LNCAP (cell line): ENCODE measurements around the gene CYB561D1.

Experiments
- CTCF ChIP-seq: fragments of 450-650 bp; IDR thresholded peaks from 2 replicates; pipeline ENCODE4 v1.5.1; 2017; ENCODE audit warnings: mild to moderate bottlenecking

CYB561D1 gene

GRCh38 chr1:109477821-109478220 is 16.1 kb upstream of the CYB561D1 start:
- TF ChIP-seq CTCF = no peak

DNA sequence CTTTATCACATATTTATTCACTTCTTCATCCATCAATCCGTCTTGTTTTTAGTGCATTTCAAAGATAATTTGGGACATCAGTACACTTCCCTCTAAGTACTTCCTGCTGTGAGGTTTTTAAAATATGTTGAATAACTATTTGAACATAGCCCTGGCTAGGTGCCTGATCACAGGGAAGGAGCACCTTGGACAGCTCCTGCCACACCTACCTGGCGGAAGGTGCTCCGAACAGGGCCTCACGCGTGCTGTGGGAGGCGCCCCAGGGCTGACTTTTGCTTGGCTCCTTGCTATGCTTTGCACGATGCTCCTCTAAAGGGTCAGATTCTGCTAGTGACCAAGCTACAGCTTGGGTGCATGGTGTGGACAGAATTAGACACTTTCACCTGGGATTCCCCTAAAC is 15.1 kb upstream of the CYB561D1 start:
- TF ChIP-seq CTCF = peak; percentile 25; the same call in 1 of the 2 replicates

- TF ChIP-seq CTCF = no peak
These were observed 14.6 kb upstream of the CYB561D1 start for GRCh38 chr1:109479311-109479710.

DNA sequence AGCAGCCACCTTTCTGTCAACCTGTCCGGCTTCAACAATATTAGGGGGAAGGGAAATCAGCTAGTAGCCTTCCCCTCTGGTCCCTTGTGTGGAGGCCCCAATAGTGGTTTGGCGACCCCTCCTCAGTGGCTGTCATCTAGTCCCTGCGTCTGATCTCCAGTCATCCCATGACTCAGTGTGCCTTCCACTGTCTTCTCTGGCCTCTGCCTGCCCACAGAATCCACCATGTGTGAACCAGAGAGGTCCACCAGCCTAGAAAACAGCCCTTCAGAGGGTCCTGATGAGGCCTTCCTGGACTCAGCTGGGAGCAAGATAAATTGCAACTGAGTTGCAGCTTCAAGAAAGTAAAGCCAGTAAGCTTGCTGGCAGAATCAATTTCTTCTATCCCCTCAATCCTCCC is 14.0 kb upstream of the CYB561D1 start:
- no peak for TF ChIP-seq CTCF

DNA sequence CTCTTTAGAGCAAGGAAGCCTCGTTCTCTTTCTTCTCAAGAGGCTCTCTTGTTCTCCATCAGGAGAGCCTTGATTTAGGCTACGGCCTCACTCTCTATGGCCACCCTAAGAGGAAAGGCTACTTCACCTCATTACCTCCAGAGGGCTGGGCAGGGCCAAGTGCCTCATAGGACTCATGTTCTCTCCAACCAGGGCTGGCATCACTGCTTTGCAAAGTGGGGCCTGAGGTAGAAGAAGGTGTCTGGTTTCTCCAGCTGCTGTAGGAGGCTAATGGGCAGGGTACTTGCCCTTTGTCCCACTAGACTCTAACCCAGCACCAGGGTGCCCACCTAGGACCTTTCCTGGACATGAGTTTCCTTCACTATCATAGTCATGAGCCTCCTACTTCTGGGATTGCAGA is 12.2 kb upstream of the CYB561D1 start:
- no peak for TF ChIP-seq CTCF

GRCh38 chr1:109482242-109482641 is 11.7 kb upstream of the CYB561D1 start:
- no peak for TF ChIP-seq CTCF

- no peak for TF ChIP-seq CTCF
These were observed 10.9 kb upstream of the CYB561D1 start for GRCh38 chr1:109482791-109483671.
